Stomach (tissue), 4 donors: Measurements from ENCODE around the gene KLHL22.

Experiments used
- CTCF ChIP-seq, 7 experiments: fragments of 450-650 bp in 4 of 7; fragments of 200-600 bp in 3 of 7; sonication (generic) in 3 of 7; IDR thresholded peaks; one replicate each; pipeline ENCODE4 v1.5.1; 2016 to 2019; ENCODE audit warnings: antibody characterized with exemption in 7 of 7, control low read depth in 2 of 7, mild to moderate bottlenecking in 1 of 7
- EP300 ChIP-seq: sonication (generic); formaldehyde crosslinking; IDR thresholded peaks from one replicate; pipeline ENCODE4 v1.6.1; 2017; ENCODE audit warnings: antibody characterized with exemption
- POLR2A ChIP-seq, 4 donors: fragments of 450-650 bp; IDR thresholded peaks; one replicate each; pipeline ENCODE4 v1.6.1; 2016; ENCODE audit warnings: antibody characterized with exemption in 4 of 4, control low read depth in 2 of 4, mild to moderate bottlenecking in 1 of 4, moderate library complexity in 1 of 4
- POLR2AphosphoS5 ChIP-seq, 3 donors: sonication (generic); formaldehyde crosslinking; IDR thresholded peaks; one replicate each; pipeline ENCODE4 v1.6.1; 2016; ENCODE audit warnings: antibody characterized with exemption in 3 of 3

GRCh38 chr22:20537325-20537756, 41.7 kb upstream of the KLHL22 start:
- TF ChIP-seq EP300 (no peak), CTCF (IDR thresholded peaks at IDR 0.05) (no peak), POLR2AphosphoS5 (IDR thresholded peaks at IDR 0.05) (no peak), POLR2A (IDR thresholded peaks at IDR 0.05) (no peak)
